Subcutaneous abdominal adipose tissue (tissue), 5 donors: ENCODE measurements around the gene CREG1.

Experiments
- H3K27ac ChIP-seq: one replicate; pipeline ENCODE4 v1.7.0; 2013; ENCODE audit warnings: low read depth, mild to moderate bottlenecking, inconsistent platforms, low read length, moderate library complexity
- H3K27me3 ChIP-seq, 5 donors: one replicate each; pipeline ENCODE4 v1.7.0; 2013; ENCODE audit warnings: low read length in 5 of 5, inconsistent platforms in 1 of 5; ENCODE audit not compliant: control insufficient read depth in 5 of 5, insufficient read depth in 4 of 5
- H3K36me3 ChIP-seq, 5 donors: one replicate each; pipeline ENCODE4 v1.7.0; 2013; ENCODE audit warnings: low read length in 5 of 5; ENCODE audit not compliant: control insufficient read depth in 5 of 5, insufficient read depth in 5 of 5
- H3K4me1 ChIP-seq, 5 donors: one replicate each; pipeline ENCODE4 v1.7.0; 2013; ENCODE audit warnings: low read length in 5 of 5, mild to moderate bottlenecking in 3 of 5, moderate library complexity in 1 of 5; ENCODE audit not compliant: control insufficient read depth in 5 of 5, insufficient read depth in 5 of 5
- H3K4me3 ChIP-seq, 5 donors: one replicate each; pipeline ENCODE4 v1.7.0; 2013; ENCODE audit warnings: low read length in 5 of 5, low read depth in 1 of 5
- H3K9ac ChIP-seq, 5 donors: one replicate each; pipeline ENCODE4 v1.7.0; 2013; ENCODE audit warnings: low read length in 5 of 5, mild to moderate bottlenecking in 4 of 5, moderate library complexity in 3 of 5
- H3K9me3 ChIP-seq, 5 donors: one replicate each; pipeline ENCODE4 v1.7.0; 2013; ENCODE audit warnings: low read length in 5 of 5; ENCODE audit not compliant: control insufficient read depth in 5 of 5
- donor health status: healthy.
- donor health status: healthy.
- donor health status: healthy.
- donor health status: healthy.
- donor health status: healthy.

CREG1 gene

GRCh38 chr1:167553136-167554027 is at the start of gene CREG1:
Gene CREG1, minus strand, starts transcription at chr1:167553762.
- Histone ChIP-seq H3K27ac (peak within 1 kb of the TSS; percentile 72), H3K9ac (peak within 1 kb of the TSS; percentile 62 to 88 (median 67)), H3K4me3 (peak within 1 kb of the TSS; percentile 79 to 89 (median 80)), H3K36me3 (no peaks in the 10 kb centered on the region), H3K27me3 (no peaks in the 10 kb centered on the region), H3K9me3 (no peaks in the 10 kb centered on the region), H3K4me1 (peaks cover 2 to 54% (median 36%) of the 10 kb centered on the region in 5 donors)

GRCh38 chr1:167602840-167603239 is 49.3 kb upstream of the CREG1 start:
- H3K36me3 ChIP-seq, result no peaks in the 10 kb centered on the region
- no peak overlapping the region for H3K4me3 ChIP-seq
- no peaks in the 10 kb centered on the region for H3K27me3 ChIP-seq
- H3K9me3 ChIP-seq, result peaks cover 0 to 9% (median 7%) of the 10 kb centered on the region in 5 donors
- no peak overlapping the region for H3K27ac ChIP-seq
- H3K9ac ChIP-seq, result no peak overlapping the region
- H3K4me1 ChIP-seq, result peaks cover 5 to 34% (median 31%) of the 10 kb centered on the region in 5 donors

- no peaks in the 10 kb centered on the region for H3K36me3 ChIP-seq
- H3K9ac ChIP-seq, result peak overlapping the region in 2 of 5 donors; percentile 22 to 37
- H3K27me3 ChIP-seq, result no peaks in the 10 kb centered on the region
- H3K4me3 ChIP-seq, result no peak overlapping the region
- no peaks in the 10 kb centered on the region for H3K9me3 ChIP-seq
- peaks cover 5 to 34% (median 31%) of the 10 kb centered on the region in 5 donors for H3K4me1 ChIP-seq
- peak overlapping the region; percentile 54 for H3K27ac ChIP-seq
Measured at GRCh38 chr1:167601442-167602383, 48.2 kb upstream of the CREG1 start.

DNA sequence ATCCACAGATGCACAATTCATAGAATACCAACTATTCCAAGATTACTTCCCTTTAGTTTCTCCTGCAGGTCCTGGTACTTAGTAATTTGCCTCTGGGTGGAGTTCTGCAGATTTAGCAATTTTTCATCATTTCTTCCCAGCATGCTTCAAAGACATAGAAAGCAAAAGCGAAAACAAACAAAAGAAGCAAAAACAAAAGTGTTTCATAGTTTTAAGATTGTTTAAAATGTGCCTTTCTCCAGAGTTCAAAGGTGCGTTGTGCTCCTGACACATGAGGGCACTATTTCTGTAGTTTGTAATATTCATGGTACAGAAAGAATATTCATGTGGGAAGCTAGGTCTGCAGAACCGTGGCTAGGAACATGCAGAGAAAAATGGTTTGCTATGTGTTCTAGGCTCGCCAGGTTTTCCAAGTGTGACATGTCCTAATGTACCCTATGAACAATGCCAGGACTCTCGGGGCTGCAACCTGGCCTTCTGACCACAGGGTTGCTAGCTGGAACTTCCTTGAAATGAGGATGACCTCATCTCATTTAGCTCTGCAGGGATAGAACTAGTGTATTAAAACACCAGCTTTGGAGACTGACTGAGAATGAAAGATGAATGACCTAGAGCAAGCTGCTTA is 46.5 kb upstream of the CREG1 start:
- Histone ChIP-seq H3K27me3 (no peaks in the 10 kb centered on the region), H3K9me3 (no peaks in the 10 kb centered on the region), H3K4me3 (no peak overlapping the region), H3K4me1 (peaks cover 5 to 34% (median 31%) of the 10 kb centered on the region in 5 donors), H3K36me3 (no peaks in the 10 kb centered on the region), H3K27ac (no peak overlapping the region), H3K9ac (no peak overlapping the region)

DNA sequence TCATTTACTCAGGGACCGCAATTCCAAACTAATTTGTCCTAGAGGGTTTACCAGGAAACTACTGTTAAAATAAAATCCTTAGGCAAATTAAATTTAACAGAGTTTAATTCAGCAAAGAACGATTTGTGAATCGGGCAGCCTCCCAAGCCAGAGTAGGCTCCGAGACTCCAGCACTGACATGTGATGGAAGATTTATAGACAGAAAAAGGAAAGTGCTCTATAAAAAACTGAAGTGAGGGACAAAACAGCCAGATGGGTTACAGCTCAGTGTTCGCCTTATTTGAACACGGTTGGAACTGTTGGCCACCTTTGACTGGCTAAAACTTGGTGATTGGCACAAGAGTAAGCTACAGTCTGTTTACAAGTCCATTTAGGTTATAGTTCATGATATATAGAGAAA is 41.3 kb upstream of the CREG1 start:
- Histone ChIP-seq H3K27ac (no peak overlapping the region), H3K4me3 (no peak overlapping the region), H3K4me1 (peaks cover 0 to 2% (median under 1%) of the 10 kb centered on the region in 5 donors), H3K9ac (no peak overlapping the region), H3K27me3 (peaks cover 0 to 2% (median 0%) of the 10 kb centered on the region in 5 donors), H3K36me3 (no peaks in the 10 kb centered on the region), H3K9me3 (no peaks in the 10 kb centered on the region)

DNA sequence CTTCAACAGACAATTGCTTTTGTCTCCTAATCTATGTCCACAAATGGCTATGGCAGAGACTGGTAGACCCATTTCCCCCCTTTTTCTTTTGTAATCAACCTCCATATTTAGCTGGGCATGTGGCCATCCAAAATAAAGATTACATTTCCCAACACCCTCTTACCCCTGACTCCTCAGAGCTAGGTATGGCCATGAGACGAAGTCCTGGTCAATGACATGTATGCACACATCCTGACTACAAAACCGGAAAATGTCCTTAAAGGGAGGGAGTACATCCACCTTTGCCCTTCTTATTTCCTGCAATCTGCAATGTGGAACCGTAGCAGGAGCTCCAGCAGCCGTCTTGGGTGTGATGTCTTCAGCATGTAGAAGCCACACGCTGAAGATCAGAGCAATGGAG is 40.3 kb upstream of the CREG1 start:
- Histone ChIP-seq H3K27me3 (peaks cover 0 to 2% (median 0%) of the 10 kb centered on the region in 5 donors), H3K36me3 (no peaks in the 10 kb centered on the region), H3K9me3 (no peaks in the 10 kb centered on the region), H3K4me3 (no peak overlapping the region), H3K4me1 (no peaks in the 10 kb centered on the region), H3K27ac (no peak overlapping the region), H3K9ac (no peak overlapping the region)

DNA sequence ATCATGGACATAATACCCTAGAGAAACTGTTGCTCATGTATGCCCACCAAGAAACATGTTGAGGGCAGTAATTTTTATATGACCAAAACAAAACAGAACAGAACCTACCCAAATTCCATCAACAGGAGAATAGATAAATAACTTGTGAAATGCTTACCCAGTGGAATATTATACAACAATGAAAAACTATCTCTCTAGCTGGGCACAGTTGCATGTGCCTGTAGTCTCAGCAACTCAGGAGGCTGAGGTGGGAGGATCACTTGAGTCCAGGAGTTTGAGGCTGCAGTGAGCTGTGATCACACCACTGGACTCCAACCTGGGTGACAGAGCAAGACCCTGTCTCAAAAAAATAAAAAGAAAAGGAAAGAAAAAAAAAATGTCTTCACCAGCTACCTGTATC is 38.9 kb upstream of the CREG1 start:
- Histone ChIP-seq H3K9me3 (no peaks in the 10 kb centered on the region), H3K27me3 (peaks cover 0 to 2% (median 0%) of the 10 kb centered on the region in 5 donors)

DNA sequence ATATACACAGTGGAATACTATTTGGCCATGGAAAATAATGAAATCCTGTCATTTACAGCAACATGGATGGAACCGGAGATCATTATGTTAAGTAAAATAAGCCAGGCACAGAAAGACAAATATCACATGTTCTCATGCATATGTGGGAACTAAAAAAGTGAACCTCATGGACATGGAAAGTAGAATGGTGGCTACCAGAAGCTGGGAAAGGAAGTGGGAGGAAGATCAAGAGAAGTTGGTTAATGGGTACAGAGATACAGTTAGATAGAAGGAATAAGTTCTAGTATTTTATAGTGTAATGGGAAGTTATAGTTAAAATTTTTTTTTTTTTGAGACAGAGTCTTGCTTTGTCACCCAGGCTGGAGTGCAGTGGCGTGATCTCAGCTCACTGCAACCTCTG is 34.8 kb upstream of the CREG1 start:
- no peaks in the 10 kb centered on the region for H3K36me3 ChIP-seq
- no peaks in the 10 kb centered on the region for H3K4me1 ChIP-seq
- no peaks in the 10 kb centered on the region for H3K27me3 ChIP-seq
- no peak overlapping the region for H3K27ac ChIP-seq
- no peak overlapping the region for H3K9ac ChIP-seq
- H3K9me3 ChIP-seq, result no peaks in the 10 kb centered on the region
- H3K4me3 ChIP-seq, result no peak overlapping the region

More for the DNA sequence above, 38.9 kb upstream of the CREG1 start:
- Histone ChIP-seq H3K9ac (no peak overlapping the region), H3K4me1 (no peaks in the 10 kb centered on the region), H3K36me3 (no peaks in the 10 kb centered on the region), H3K27ac (no peak overlapping the region), H3K4me3 (no peak overlapping the region)

DNA sequence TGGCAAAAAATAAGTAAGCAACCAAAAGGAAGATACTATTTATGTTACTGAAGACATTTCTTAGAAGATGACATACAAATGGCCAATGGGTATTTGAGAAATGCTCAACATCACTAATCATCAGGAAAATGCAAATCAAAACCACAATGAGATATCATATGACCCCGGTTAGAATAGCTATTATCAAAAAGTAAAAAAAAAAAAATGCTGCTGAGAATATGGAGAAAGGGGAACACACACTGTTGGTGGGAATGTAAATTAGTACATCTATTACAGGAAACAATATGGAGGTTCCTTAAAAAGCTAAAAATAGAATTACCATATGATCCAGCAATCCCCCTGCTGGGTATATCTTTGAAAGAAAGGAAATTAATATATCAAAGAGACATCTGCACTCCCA is 34.3 kb upstream of the CREG1 start:
- H3K27ac ChIP-seq, result no peak overlapping the region
- H3K36me3 ChIP-seq, result no peaks in the 10 kb centered on the region
- H3K4me3 ChIP-seq, result no peak overlapping the region

More for the DNA sequence above, 34.3 kb upstream of the CREG1 start:
- H3K27me3 ChIP-seq, result no peaks in the 10 kb centered on the region
- no peaks in the 10 kb centered on the region for H3K4me1 ChIP-seq
- no peak overlapping the region for H3K9ac ChIP-seq
- H3K9me3 ChIP-seq, result no peaks in the 10 kb centered on the region
